ENCODE results near the gene FYN.
A peak's percentile ranks its signal among the peaks of the same experiment; 100 is the strongest.

Gene FYN

GRCh38 chr6:111784433-111784832, 88.8 kb downstream of the FYN start:
- no peak for TF ChIP-seq CTCF (IDR thresholded peaks at IDR 0.05; ENCODE audit: poor library complexity, severe bottlenecking)
- no peak for ATAC-seq (ENCODE audit: low read depth)
- no peaks in the 10 kb centered on the region for H3K27me3 ChIP-seq (ENCODE audit: insufficient read depth, poor library complexity, severe bottlenecking)
- H3K9me3 ChIP-seq (ENCODE audit: severe bottlenecking) = no peaks in the 10 kb centered on the region
- H3K36me3 ChIP-seq (ENCODE audit: low read depth) = no peaks in the 10 kb centered on the region
- H3K4me1 ChIP-seq (ENCODE audit: insufficient read depth, poor library complexity, severe bottlenecking) = peaks cover 14% of the 10 kb centered on the region
- no peak overlapping the region for H3K4me3 ChIP-seq (ENCODE audit: severe bottlenecking)
- no peak for DNase-seq (ENCODE audit: low spot score)
- H3K27ac ChIP-seq (ENCODE audit: poor library complexity, severe bottlenecking) = no peak overlapping the region

- no peak overlapping the region for H3K4me3 ChIP-seq (ENCODE audit: severe bottlenecking)
- no peak for ATAC-seq (ENCODE audit: low read depth)
- no peaks in the 10 kb centered on the region for H3K9me3 ChIP-seq (ENCODE audit: severe bottlenecking)
- H3K27ac ChIP-seq (ENCODE audit: poor library complexity, severe bottlenecking) = no peak overlapping the region
- no peaks in the 10 kb centered on the region for H3K27me3 ChIP-seq (ENCODE audit: insufficient read depth, poor library complexity, severe bottlenecking)
- no peak for DNase-seq (ENCODE audit: low spot score)
- TF ChIP-seq CTCF (IDR thresholded peaks at IDR 0.05; ENCODE audit: poor library complexity, severe bottlenecking) = no peak
- no peaks in the 10 kb centered on the region for H3K36me3 ChIP-seq (ENCODE audit: low read depth)
- H3K4me1 ChIP-seq (ENCODE audit: insufficient read depth, poor library complexity, severe bottlenecking) = peaks cover 7% of the 10 kb centered on the region
Observed at GRCh38 chr6:111782887-111783466, 90.3 kb downstream of the FYN start.

- TF ChIP-seq CTCF (IDR thresholded peaks at IDR 0.05; ENCODE audit: poor library complexity, severe bottlenecking) = no peak
- DNase-seq (ENCODE audit: low spot score) (no peak), ATAC-seq (ENCODE audit: low read depth) (no peak)
- no peak overlapping the region for H3K4me3 ChIP-seq (ENCODE audit: severe bottlenecking)
- no peaks in the 10 kb centered on the region for H3K36me3 ChIP-seq (ENCODE audit: low read depth)
- H3K27me3 ChIP-seq (ENCODE audit: insufficient read depth, poor library complexity, severe bottlenecking) = no peaks in the 10 kb centered on the region
- H3K9me3 ChIP-seq (ENCODE audit: severe bottlenecking) = no peaks in the 10 kb centered on the region
- peaks cover 7% of the 10 kb centered on the region for H3K4me1 ChIP-seq (ENCODE audit: insufficient read depth, poor library complexity, severe bottlenecking)
- H3K27ac ChIP-seq (ENCODE audit: poor library complexity, severe bottlenecking) = no peak overlapping the region
Observed at GRCh38 chr6:111782192-111782809, 91.0 kb downstream of the FYN start.

- Histone ChIP-seq H3K4me3 (ENCODE audit: severe bottlenecking) (no peak overlapping the region), H3K9me3 (ENCODE audit: severe bottlenecking) (no peaks in the 10 kb centered on the region), H3K36me3 (ENCODE audit: low read depth) (no peaks in the 10 kb centered on the region), H3K4me1 (ENCODE audit: insufficient read depth, poor library complexity, severe bottlenecking) (peaks cover 7% of the 10 kb centered on the region), H3K27ac (ENCODE audit: poor library complexity, severe bottlenecking) (no peak overlapping the region), H3K27me3 (ENCODE audit: insufficient read depth, poor library complexity, severe bottlenecking) (no peaks in the 10 kb centered on the region)
- DNase-seq (ENCODE audit: low spot score) (no peak), ATAC-seq (ENCODE audit: low read depth) (peak; percentile 38; the same call in 1 of the 3 replicates)
- TF ChIP-seq CTCF (IDR thresholded peaks at IDR 0.05; ENCODE audit: poor library complexity, severe bottlenecking) = no peak
Observed at GRCh38 chr6:111781041-111781708, 92.1 kb downstream of the FYN start.

- Histone ChIP-seq H3K27me3 (ENCODE audit: insufficient read depth, poor library complexity, severe bottlenecking) (no peaks in the 10 kb centered on the region), H3K4me3 (ENCODE audit: severe bottlenecking) (no peak overlapping the region), H3K36me3 (ENCODE audit: low read depth) (no peaks in the 10 kb centered on the region), H3K9me3 (ENCODE audit: severe bottlenecking) (no peaks in the 10 kb centered on the region), H3K27ac (ENCODE audit: poor library complexity, severe bottlenecking) (no peak overlapping the region), H3K4me1 (ENCODE audit: insufficient read depth, poor library complexity, severe bottlenecking) (peaks cover 7% of the 10 kb centered on the region)
- TF ChIP-seq CTCF (IDR thresholded peaks at IDR 0.05; ENCODE audit: poor library complexity, severe bottlenecking) = no peak
- no peak for ATAC-seq (ENCODE audit: low read depth)
- no peak for DNase-seq (ENCODE audit: low spot score)
Observed at GRCh38 chr6:111780393-111780792, 92.9 kb downstream of the FYN start.

All from RWPE2 (cell line).